Stimulated activated CD4-positive, alpha-beta T cell treated with anti-CD3 and anti-CD28 coated beads, TNF-alpha, amount 100 ng/mL, for 48 hours (primary cell): Measurements from ENCODE around the gene ANKMY2.
"Not testable (repeated sequence)": the region's sequence is repeated elsewhere in the genome, so short reads cannot be mapped to it uniquely, and the experiment has no call there.

Experiments
- DNase-seq, 3 donors: peaks; one replicate each; pipeline ENCODE4 v3.0.0-alpha.2; 2020; ENCODE audit warnings: low read depth in 3 of 3

Gene ANKMY2

DNA sequence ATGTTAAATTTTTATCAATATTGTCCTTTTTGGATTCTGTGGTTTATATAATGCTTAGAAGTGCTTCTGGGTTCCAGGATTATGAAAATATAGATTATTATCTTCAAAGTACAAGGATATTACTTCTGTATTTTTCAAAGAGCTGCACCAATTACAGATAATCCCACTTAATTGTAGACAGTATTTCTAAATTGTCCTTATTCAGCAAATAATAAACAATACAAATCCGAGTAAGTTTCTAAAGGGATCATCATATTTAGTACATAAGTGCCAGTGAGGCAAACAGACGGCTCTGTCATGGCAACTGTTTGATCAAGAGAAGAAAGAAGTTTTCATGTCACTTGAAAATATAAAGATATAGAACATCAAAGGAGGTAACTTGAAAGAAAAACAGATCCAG, 19.2 kb downstream of the ANKMY2 start:
- no peak for DNase-seq

DNA sequence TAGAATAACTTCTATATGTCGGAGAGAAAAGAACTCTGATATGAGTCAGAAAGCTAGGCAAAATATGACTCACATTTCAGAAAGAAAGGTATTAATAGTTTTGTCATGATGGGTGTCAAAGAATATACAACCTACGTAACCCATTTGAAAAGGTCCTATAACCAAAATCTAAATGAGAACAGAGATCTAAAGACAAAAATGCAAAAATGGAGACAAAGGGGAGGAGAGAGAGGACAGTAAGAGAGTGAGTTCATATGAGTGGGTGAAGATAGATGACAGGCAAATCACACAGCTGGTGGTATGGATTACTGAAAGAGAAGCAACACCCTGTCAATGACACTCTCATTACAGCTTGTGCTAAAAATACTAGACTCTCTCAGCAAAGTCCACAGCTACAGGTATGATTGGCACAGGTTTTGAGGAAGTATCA, 25.6 kb downstream of the ANKMY2 start:
- DNase-seq: peak in 1 of 3 donors; percentile 7

DNA sequence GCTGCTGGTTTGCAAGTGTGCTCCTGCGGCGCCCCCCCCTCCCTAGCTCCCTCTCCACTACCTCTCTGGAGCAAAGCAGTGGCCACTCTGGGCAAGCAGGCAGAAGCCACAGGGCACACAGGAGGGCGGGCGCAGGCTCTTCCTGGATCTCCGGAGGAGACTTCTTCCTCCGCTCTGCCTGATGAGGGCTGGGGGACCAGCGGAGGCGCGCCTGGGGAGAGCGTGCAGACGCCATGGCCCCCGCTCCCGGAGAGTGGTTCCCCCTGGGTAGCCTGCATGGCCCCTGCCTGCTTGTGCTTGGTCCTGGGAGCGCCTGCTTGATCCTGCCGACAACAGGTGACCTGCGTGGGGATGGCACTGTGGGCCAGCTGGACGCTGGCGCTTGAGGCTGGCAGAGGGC, 29.0 kb downstream of the ANKMY2 start:
- no peak for DNase-seq

DNA sequence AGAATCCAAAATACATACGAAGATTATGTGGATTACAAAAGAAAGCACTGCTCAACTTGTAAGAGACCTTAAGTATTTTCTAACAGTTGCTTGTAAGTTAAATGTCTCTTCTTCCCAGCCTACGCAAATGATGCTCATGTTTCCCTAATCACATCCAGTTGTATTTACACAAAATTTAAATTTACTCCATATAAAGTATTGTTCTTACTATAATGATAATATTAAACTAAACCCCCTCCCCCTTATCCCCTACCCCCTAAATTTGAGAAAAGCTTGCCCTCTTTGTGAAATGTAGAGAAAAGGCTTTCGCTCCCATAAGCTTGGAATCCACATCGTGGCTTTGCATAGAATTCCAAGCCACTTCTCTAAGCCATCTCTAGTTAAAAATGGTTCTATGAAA, 29.4 kb downstream of the ANKMY2 start:
- DNase-seq: no peak

DNA sequence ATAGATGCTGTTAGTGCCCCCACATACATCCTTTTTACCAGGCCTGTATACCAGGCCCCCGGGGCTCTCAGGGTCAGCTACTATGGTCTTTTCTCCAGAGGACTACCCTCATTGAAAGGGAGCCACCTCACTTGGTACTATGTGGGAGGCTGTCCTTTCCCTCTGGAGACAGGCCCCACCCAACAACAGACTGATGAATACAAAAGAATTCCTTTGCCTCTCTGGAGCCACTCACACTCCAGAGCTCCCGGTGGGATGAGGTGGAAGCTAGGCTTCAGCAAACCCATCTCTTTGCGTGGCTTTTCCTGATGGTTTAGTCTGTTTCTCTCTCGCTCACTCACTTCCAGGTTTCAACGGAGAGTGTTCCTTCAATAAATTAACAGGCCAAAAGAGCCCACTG, 30.3 kb downstream of the ANKMY2 start:
- no peak for DNase-seq

DNA sequence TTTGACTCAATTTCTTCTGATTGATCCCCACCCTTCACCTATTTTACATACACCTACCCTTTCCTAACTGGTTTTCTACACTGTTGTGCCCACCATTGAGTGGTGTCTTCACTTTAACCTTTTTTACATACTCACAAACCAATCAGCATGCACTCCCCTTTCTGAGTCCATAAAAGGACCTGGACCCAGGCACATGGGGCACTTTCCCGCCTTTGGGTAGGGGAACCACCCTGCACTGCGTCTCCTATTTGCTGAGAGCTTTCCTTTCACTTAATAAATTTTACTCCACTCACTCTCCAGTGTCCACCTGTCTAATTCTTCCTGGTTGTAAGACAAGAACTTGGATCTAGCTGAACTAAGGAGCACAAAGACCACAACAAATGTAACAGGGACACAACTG, 33.8 kb downstream of the ANKMY2 start:
- DNase-seq: no peak

DNA sequence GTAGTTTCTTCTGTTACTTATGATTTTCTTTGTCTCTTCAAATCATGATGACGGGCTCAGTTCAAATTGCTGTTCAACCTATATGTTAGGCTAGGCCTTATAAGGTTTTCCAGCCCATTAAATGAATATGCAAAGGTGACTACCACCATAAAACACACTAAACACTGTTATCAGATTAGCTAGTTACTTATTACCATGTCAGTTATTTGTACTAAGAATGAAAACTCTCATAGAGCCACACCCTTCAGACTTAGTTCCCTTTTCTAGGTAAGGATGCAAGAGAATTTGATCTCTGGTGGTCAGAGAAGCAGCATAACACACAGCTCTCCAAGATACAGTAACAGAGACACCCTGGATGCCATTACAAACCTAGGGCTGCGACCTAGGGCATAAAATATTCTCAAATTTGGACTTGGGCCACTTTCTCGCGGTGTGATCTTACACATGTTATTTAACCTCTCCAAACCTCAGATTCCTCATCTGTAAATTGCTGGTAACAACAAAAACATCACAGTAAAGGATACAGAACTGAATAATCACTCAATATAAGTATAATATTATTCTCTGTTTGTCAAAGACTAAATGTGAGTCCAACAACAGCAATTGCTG, 35.6 kb downstream of the ANKMY2 start:
- no peak for DNase-seq

DNA sequence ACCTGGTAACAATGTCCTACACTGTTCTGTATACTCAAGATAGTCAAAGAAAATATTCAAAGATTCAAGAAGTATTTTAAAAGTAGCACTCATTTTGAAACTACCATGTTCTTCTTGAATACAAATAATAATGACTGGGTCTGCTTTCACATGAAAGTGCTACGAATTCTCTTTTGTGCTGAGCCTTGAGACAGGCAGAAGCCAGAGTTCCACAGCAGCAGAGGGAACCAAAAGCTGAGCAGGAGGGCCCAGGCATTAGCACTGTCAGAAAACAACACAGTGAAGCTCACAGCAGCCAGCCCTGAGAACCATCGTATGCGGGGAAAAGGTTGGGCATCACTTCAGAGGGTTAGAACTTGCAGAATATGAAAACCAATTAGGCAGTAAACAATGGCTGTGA, 38.9 kb downstream of the ANKMY2 start:
- DNase-seq: no peak

DNA sequence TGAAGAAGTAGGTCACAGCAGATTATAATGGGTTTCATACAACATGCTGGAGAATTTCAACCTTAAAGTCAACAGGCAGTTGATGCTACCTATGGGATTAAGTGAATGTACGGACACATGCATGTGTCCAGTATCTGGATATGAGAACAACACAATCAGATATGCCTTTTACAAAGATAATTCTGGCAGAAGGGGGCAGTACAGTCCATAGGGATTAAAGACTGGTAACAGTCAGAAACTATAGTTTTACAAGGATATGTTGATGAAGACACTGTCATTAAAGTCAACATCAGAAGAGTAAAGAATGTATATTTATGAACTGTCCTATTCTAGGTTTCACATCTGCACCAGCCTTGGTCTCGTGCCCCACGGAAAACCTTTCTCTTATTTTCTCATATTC, 41.5 kb downstream of the ANKMY2 start:
- no peak for DNase-seq

DNA sequence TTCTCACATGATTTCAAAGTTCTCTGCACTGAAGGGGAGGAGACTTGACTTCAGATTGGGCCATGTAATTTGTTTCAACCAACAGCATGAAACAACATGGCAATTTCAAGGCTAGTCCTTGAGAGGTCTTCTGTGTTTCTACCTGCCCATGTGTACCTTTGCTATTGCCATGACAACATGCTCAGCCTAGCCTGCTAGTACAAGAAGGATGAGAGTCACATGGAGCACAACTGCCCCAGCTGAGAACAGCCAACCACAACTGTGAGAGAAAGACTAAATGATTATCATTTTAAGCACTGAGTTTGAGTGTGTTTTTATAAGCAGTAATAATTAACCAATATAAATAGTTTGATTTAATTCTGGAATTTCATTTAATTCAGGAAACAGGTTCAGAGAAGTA, 41.9 kb downstream of the ANKMY2 start:
- no peak for DNase-seq

DNA sequence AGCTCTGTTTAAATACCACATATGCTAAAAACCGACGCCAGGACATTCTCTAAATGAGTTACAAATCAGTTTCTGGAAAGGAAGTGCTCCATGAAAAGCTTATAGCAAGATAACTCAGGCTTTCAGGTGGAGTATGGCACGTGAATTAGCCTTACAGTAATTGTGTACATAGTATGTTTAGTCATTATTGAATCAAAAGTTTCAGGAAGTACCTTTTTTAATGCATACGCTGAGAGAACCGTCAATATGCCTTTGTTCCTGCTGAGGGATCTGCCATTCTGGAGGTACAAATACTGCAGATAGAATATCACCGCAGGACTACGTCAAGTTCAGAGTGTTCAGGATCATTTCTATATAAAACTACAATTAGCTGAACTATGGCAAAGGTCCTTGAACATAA, 45.7 kb downstream of the ANKMY2 start:
- no peak for DNase-seq

DNA sequence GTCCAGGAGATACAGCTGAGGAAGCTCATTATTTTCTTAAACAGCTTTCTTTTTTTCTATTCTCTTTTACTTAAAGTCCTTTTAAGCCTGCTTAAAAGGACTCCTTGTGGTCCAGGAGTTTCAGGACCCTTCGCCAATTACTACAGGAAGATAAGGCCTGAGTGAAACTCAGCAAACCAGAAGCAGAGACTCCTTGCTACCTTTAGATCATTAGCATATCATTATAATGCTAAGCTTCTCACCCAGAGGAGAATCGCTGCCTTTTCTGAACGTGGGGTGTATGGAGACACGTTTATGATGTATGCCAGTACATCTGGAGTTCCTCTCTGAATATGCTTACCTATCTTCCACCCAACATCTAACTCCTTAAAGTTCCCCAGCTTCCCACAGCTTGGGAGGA, 47.5 kb downstream of the ANKMY2 start:
- DNase-seq: no peak

DNA sequence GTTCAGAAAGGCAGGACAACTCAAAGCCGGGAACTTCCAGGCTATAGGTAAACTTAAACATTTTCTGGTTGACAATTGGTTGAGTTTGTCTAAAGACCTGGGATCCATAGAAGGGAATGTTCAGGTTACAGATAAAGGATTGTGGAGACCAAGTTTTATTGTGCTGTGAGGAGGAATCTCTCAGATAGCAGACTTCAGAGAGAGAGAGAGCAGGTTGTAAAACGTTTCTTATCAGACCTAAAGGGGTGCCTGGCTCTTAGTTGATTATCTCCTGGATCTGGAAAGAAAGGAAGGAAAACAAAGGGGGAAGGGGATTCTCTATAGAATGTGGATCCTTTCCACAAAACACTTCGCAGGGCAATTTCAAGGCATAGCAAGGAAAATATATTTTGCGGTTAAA, 50.0 kb downstream of the ANKMY2 start:
- not testable (repeated sequence) for DNase-seq

DNA sequence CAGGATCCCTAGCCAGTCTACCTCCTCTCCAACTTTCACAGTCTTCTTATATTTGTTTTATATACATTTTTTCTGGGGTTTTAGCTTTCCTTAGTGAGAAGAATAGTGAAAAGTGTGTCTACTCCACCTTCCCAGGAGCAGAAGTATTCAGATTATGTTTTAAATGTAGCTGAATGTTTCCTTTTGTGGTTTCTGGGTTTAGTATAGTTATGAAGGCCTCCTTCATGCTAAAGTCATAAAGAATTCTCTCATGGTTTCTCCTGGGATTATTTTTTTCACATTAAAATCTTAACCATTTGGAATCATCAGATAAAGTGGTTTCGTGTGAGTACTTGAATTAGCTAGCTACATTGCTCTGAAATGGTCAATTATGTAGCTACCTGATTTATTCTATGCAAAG, 50.9 kb downstream of the ANKMY2 start:
- DNase-seq: no peak

DNA sequence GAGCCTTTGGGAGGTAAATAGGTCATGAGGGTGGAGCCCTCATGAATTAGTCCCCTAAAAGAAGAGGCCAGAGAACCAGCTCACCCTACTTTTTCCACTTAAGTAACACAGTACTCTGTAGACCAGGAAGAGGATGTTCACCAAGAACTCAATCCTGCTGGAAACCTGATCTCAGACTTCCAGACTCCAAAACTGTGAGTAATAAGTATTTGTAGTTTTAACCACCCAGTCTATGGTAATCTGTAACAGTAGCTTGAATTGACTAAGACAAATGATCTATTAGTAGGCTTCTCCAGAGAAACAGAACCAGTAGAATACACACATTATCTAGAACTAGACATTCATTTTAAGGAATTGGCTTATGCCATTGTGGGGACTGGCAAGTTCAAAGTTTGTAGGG, 51.5 kb downstream of the ANKMY2 start:
- DNase-seq: no peak

DNA sequence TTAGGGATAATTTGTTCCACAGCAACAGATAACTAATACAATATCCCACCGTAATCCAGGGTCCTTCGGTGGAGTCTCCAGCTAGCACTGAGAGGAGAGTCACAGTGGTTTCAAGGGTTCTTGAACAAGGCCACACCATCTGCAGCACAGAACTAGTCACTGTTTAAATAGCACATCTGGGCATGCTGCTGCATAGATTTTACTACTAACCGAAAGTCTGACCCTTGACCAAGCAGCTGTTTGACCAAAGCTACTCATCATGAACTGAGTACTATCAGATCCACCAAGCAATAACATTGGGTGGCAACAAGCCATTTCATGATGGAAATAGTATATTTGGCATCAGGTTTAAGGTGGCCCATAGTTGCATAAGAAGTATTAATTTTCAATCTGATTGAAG, 53.2 kb downstream of the ANKMY2 start:
- no peak for DNase-seq

DNA sequence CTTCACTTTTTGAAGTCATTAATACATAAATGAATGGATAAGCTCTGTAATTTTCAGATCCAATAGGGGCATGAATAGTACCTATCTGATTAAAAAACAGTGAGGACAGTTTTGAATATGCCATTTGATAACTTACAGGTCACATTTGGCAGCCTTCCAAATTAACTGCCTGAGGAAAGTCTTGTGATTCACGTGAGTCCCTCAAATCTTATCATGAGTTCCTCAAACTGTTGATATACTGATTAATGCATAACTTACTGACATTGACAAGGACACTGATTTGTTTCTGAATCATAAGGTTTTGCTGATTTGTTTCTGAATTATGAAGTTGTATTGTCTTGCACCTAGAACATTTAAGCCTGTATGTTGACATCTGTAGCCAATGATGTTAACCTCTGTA, 55.1 kb downstream of the ANKMY2 start:
- DNase-seq: no peak

DNA sequence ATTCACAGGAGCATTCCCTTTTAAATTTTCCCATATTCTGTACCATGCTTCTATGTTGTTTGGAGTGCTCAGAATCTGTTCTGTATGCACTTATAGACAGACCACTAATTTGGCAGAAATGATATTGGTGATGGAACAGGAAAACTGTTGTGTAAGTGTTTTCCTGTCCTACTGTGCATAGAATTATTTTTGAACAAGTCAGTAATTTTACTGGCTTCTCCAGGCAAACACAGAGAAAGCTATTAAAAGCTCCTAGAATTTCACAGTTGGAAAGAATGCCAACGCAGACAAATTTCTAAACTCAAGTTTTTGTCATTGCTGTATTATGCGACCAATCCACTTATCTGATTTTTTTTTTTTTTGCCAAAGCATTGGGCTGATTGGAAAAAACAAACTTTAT, 55.7 kb downstream of the ANKMY2 start:
- no peak for DNase-seq

DNA sequence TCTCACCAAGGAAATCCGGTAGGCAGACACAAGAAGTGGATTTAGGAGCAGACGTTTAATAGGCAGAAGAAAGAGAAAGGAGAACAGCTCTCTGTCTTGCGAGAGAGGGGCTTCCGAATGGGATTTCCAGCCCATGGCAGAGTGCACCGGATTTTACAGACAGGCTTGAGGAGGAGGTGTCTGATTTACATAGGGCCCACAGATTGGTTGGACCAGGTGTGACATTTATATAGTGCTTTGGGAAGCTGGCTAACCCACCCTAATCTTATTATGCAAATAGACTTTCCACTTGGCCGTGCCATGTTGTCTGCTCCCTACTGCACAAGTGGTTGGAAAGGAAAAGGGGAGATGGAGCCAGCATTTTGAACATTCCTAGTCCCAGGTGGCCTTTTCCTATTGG, 57.8 kb downstream of the ANKMY2 start:
- no peak for DNase-seq

DNA sequence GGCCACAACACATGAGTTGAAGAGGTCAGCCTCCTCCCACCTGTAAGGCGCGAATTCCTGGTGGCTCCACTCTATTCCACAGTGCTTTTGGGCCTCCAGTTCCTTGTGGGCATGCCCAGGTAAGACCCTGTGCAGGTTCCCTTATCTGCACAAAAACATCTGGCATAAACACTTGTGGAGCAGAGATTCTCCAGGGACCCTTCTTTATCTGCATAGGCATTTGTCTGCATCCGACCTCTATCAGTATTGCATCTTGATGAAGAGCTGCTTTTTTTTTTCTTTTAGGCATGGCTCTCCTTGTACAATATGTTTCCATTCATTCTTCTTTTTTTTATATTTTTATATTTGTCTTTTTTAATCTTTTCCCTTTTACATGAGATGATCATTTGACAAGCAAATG, 58.4 kb downstream of the ANKMY2 start:
- no peak for DNase-seq

DNA sequence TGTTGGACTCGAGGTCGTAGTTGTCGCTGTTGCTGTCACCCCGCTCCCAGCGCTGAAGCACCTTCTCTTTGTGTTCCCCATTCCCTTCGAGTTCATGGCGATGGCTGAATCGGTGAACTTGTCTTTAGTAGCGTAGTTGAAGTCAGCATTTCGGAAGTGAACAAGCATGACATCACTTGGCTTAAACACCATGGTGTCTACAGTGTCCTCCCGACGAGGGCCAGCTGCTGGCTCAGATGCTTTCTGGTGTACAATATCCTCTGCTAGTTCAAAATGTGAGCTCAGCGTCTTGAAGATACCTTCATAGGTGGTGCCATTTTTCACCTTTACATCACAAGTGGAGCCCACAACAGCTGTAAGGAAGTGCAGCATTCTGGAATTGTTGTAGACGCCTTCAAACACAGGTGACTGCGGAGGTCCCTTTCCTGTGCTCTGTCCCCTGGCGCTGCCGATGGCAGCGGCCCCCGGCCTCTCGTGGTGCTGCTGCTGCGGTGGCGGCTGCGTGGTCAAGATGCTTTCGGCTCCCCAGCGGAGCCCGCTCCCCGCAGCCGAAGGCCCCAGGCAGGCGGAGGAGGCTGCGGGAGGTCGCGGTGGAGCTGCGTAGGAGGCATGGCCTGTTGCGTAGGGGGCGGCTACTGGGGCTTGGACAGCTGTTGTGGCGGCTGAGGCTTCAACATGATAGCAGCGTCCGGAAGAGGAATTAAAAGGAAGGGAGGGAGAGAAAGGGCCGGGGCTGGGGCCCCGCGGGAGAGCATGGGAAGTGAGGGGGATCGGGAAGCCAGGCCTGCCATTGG, 59.3 kb downstream of the ANKMY2 start:
- no peak for DNase-seq

DNA sequence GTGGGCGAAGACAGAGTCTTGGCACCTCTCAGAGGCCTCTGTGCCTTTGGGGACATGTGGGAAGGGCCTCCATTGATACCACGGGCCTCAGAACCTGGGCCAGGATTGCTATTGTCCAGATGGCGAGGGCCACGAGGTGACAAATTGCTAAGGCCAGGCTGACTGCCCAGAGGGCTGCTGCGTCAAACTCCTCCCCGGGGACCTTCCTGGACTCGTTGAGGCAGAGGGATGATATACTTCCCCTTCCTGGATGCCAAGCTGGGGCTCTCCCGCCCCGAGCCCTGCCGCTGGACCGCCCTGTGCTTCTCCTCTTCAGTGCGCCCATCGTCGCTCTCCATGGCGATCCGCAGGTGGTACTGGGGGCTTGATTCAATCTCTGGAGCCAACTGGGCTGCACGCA, 60.0 kb downstream of the ANKMY2 start:
- DNase-seq: no peak

DNA sequence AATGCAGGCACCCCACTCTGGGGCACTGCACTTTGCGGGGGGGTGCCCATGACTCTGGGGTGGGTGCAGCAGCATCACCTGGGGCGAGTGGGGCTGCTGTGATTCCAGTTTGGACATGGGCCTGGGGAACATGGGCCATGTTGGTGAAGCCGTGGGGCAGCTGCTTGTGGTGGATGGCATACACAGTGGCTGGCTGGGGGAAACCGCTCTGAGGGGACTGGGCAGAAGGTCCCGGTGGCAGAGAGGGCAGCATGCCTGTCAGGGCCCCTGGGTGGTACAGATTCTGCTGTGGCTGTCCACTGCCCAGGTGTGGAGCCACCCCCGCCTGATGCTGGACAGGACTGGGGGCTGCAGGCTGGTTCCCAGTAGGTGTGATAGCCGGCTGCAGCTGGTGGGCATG, 61.7 kb downstream of the ANKMY2 start:
- DNase-seq: no peak

DNA sequence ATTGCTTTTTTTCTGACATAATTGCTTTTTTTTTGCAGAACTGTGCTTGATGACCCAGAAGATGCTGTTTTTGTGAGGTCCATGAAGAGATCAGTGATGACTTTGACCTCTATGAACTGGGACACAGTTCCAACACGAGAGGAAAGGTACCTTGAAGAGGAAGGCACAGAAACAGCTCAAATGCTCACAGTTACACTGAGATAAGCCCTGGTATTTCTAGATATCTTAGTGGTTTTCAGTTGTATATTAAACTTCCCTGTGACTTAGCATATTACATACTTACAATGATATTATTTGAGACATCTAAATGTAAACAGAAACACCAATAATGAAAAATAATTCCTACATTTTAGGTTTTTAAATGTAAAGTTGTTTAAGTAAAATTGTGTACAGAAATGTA, 64.3 kb downstream of the ANKMY2 start:
- no peak for DNase-seq
